AG04450 (cell line): ENCODE measurements around the gene JUP. TPM values are rescaled to one million over a fixed set of nuclear protein-coding genes. Genes with fewer than 3 reads are reported as not detected.

Source experiments
- CTCF ChIA-PET: fragments of 300-600, 350-600 bp; formaldehyde crosslinking; extraction: SDS; loops from one replicate; lab custom pipeline; 2022; ENCODE audit warnings: antibody characterized with exemption, inconsistent platforms; lab: Charles Lee
- POLR2A ChIA-PET: fragments of 350-600 bp; formaldehyde crosslinking; extraction: SDS; loops from one replicate; lab custom pipeline; 2021; ENCODE audit warnings: antibody characterized with exemption, inconsistent platforms; lab: Yijun Ruan, JAX
- DNase-seq: peaks from one replicate; pipeline ENCODE4 v3.0.0-alpha.2; 2011; ENCODE audit warnings: low read depth, low spot score
- H3K27ac ChIP-seq: one replicate; pipeline ENCODE4 v1.5.1; 2012; ENCODE audit warnings: low read depth, low read length, control low read depth
- H3K27me3 ChIP-seq: one replicate; pipeline ENCODE4 v1.6.0; 2012; ENCODE audit warnings: low read length; ENCODE audit not compliant: control insufficient read depth, insufficient read depth
- H3K4me3 ChIP-seq: 2 replicates; pipeline ENCODE4 v1.5.1; 2011; ENCODE audit warnings: mild to moderate bottlenecking, low read depth, low read length, control low read depth
- H3K9me3 ChIP-seq: 2 replicates; pipeline ENCODE4 v1.5.1; 2012; ENCODE audit warnings: low read length; ENCODE audit not compliant: control insufficient read depth, insufficient read depth
- polyA plus RNA-seq: library from polyadenylated mRNA; depleted of rRNA; stranded (reverse); fragments of >200 nt; gene quantifications from 2 replicates; pipeline ENCODE4 v1.2.3, GENCODE V29; 2011
- TF ChIP-seq, protein P1 (sequence below): IDR thresholded peaks from 2 replicates; pipeline ENCODE4 v1.5.1; 2011; ENCODE audit warnings: low read depth, low read length, control low read depth, inconsistent platforms

Gene JUP
- polyA plus RNA-seq, 1 experiment = 13.5 TPM

- H3K9me3 ChIP-seq = no peaks in the 10 kb centered on the region
- CTCF ChIA-PET = interaction anchor here (1.4 to 2.6 kb wide), 2 partner anchors 29 to 77 kb away, joined by 6 read pairs; no protein-coding TSS in a partner anchor
- POLR2A ChIA-PET = no interaction called here
- DNase-seq = no peak
- H3K27ac ChIP-seq = no peak overlapping the region
- TF ChIP-seq, protein P1, sequence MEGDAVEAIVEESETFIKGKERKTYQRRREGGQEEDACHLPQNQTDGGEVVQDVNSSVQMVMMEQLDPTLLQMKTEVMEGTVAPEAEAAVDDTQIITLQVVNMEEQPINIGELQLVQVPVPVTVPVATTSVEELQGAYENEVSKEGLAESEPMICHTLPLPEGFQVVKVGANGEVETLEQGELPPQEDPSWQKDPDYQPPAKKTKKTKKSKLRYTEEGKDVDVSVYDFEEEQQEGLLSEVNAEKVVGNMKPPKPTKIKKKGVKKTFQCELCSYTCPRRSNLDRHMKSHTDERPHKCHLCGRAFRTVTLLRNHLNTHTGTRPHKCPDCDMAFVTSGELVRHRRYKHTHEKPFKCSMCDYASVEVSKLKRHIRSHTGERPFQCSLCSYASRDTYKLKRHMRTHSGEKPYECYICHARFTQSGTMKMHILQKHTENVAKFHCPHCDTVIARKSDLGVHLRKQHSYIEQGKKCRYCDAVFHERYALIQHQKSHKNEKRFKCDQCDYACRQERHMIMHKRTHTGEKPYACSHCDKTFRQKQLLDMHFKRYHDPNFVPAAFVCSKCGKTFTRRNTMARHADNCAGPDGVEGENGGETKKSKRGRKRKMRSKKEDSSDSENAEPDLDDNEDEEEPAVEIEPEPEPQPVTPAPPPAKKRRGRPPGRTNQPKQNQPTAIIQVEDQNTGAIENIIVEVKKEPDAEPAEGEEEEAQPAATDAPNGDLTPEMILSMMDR = no peak
- peaks cover 31% of the 10 kb centered on the region for H3K27me3 ChIP-seq
- H3K4me3 ChIP-seq = no peak overlapping the region
Observed at GRCh38 chr17:41725134-41725533, 61.4 kb downstream of the JUP start.

- POLR2A ChIA-PET = interaction anchor here (1.3 kb wide), 1 partner anchor 36 kb away, joined by 4 read pairs; no protein-coding TSS in a partner anchor
- DNase-seq = no peak
- CTCF ChIA-PET = interaction anchor here (2.6 kb wide), 1 partner anchor 77 kb away, joined by 6 read pairs; no protein-coding TSS in a partner anchor
- Histone ChIP-seq H3K27ac (no peak overlapping the region), H3K9me3 (no peaks in the 10 kb centered on the region), H3K27me3 (peaks cover 29% of the 10 kb centered on the region), H3K4me3 (no peak overlapping the region)
- TF ChIP-seq, protein P1 = no peak
Observed at GRCh38 chr17:41724476-41725050, 61.9 kb downstream of the JUP start.

DNA sequence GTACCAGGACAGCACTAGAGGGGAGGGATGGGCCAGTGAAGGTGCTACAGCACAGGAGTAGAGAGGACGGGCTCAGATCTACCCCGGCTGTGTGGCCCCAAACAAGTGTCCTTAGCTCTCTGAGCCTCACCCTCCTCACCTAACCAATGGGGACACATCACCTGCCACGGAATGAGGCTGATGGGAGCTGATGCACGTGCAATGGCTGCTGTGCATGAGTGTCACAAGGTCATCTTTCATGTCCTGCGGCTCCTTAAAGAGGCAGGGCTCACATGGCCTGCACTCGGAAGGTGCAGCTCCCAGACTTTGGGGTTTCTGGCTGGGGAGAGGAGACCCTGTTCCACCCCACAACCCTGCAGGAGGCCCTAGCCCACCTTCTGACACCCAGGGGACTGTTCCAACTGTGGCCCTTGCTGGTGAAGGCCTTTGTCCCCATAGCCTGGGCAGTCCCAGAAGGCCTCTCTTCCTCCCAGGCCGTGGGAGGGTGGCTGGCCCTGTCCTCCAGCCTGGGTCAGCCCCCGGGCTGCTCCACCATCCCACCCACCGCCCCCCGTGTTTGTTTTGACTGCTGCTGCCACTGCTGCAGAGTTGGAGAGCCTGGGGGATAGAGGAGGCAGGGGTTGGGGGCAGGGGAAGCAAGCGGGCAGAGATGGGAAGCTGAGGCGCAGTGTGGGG lies 62.6 kb downstream of the JUP start:
- no peak for DNase-seq
- Histone ChIP-seq H3K27me3 (peaks cover 29% of the 10 kb centered on the region), H3K27ac (no peak overlapping the region), H3K9me3 (no peaks in the 10 kb centered on the region), H3K4me3 (no peak overlapping the region)
- ChIA-PET POLR2A (interaction anchor here (1.3 kb wide), 1 partner anchor 36 kb away, joined by 4 read pairs; no protein-coding TSS in a partner anchor), CTCF (no interaction called here)
- TF ChIP-seq, protein P1 = no peak

GRCh38 chr17:41722231-41722630 lies 64.3 kb downstream of the JUP start:
- POLR2A ChIA-PET = no interaction called here
- CTCF ChIA-PET = no interaction called here
- Histone ChIP-seq H3K9me3 (no peaks in the 10 kb centered on the region), H3K27me3 (peaks cover 36% of the 10 kb centered on the region), H3K4me3 (no peak overlapping the region), H3K27ac (no peak overlapping the region)
- TF ChIP-seq, protein P1 = no peak
- no peak for DNase-seq

GRCh38 chr17:41718287-41718645 lies 68.2 kb downstream of the JUP start:
- TF ChIP-seq, protein P1 = no peak
- DNase-seq = no peak

More at GRCh38 chr17:41718287-41718645, 68.2 kb downstream of the JUP start:
- ChIA-PET CTCF (interaction anchor here (0.9 kb wide), 2 partner anchors 22 to 84 kb away, joined by 3 to 4 read pairs; no protein-coding TSS in a partner anchor), POLR2A (no interaction called here)
- Histone ChIP-seq H3K27me3 (peaks cover 24% of the 10 kb centered on the region), H3K4me3 (no peak overlapping the region), H3K27ac (no peak overlapping the region), H3K9me3 (no peaks in the 10 kb centered on the region)
